OCI-LY1 (cell line): Measurements from ENCODE around the gene STAT4.

Source experiments
- H2AFZ ChIP-seq: fragments of 200-600 bp; sonication (generic), shearing (Covaris generic); 2 replicates; pipeline ENCODE4 v1.6.0; 2014; ENCODE audit warnings: antibody characterized with exemption, mild to moderate bottlenecking, low read length
- H3F3A ChIP-seq: fragments of 200-600 bp; sonication (generic), shearing (Covaris generic); 2 replicates; pipeline ENCODE4 v1.6.0; 2014; ENCODE audit warnings: mild to moderate bottlenecking, antibody characterized with exemption, low read length, moderate library complexity; ENCODE audit not compliant: insufficient read depth
- H3K27ac ChIP-seq: fragments of 200-600 bp; sonication (generic); 2 replicates; pipeline ENCODE4 v1.5.1; 2014; ENCODE audit warnings: low read length, mixed run types, mild to moderate bottlenecking, low read depth; ENCODE audit not compliant: poor library complexity, severe bottlenecking
- H3K27me3 ChIP-seq: fragments of 200-600 bp; sonication (generic); 2 replicates; pipeline ENCODE4 v1.6.0; 2014; ENCODE audit warnings: antibody characterized with exemption, mild to moderate bottlenecking, low read length, moderate library complexity; ENCODE audit not compliant: insufficient read depth
- H3K36me3 ChIP-seq: fragments of 200-600 bp; sonication (generic); 2 replicates; pipeline ENCODE4 v1.6.1; 2014; ENCODE audit warnings: mild to moderate bottlenecking, antibody characterized with exemption, low read length, moderate library complexity, mixed read lengths; ENCODE audit not compliant: insufficient read depth
- H3K4me1 ChIP-seq: fragments of 200-600 bp; sonication (generic); 2 replicates; pipeline ENCODE4 v1.5.1; 2014; ENCODE audit warnings: mild to moderate bottlenecking, low read length, moderate library complexity; ENCODE audit not compliant: insufficient read depth, severe bottlenecking
- H3K4me2 ChIP-seq: fragments of 200-600 bp; sonication (generic), shearing (Covaris generic); 2 replicates; pipeline ENCODE4 v1.6.1; 2014; ENCODE audit warnings: low read length
- H3K4me3 ChIP-seq: fragments of 200-600 bp; sonication (generic); 2 replicates; pipeline ENCODE4 v1.5.1; 2014; ENCODE audit warnings: low read length, low read depth, mild to moderate bottlenecking, mixed read lengths; ENCODE audit not compliant: poor library complexity, severe bottlenecking
- H3K79me2 ChIP-seq: fragments of 200-600 bp; shearing (Covaris generic); 2 replicates; pipeline ENCODE4 v1.6.1; 2016; ENCODE audit warnings: mixed run types, low read length, mixed read lengths; ENCODE audit not compliant: insufficient read depth
- H3K9ac ChIP-seq: fragments of 200-600 bp; sonication (generic), shearing (Covaris generic); 2 replicates; pipeline ENCODE4 v1.6.1; 2014; ENCODE audit warnings: mild to moderate bottlenecking, low read length, mixed read lengths
- H3K9me2 ChIP-seq: fragments of 200-600 bp; sonication (generic), shearing (Covaris generic); 2 replicates; pipeline ENCODE4 v1.6.1; 2014; ENCODE audit warnings: low read depth, mild to moderate bottlenecking, low read length, mixed read lengths
- H3K9me3 ChIP-seq: fragments of 200-600 bp; shearing (Covaris generic); 2 replicates; pipeline ENCODE4 v1.6.1; 2014; ENCODE audit warnings: low read length, mixed read lengths
- H4K20me1 ChIP-seq: fragments of 200-600 bp; sonication (generic), shearing (Covaris generic); 2 replicates; pipeline ENCODE4 v1.6.0; 2016; ENCODE audit warnings: mild to moderate bottlenecking, low read length; ENCODE audit not compliant: insufficient read depth
- EZH2 ChIP-seq: fragments of 200-600 bp; sonication (generic), shearing (Covaris generic); IDR thresholded peaks from 2 replicates; pipeline ENCODE4 v1.8.0; 2017; ENCODE audit warnings: borderline replicate concordance, mixed run types, mild to moderate bottlenecking, antibody characterized with exemption, low read length, moderate library complexity, mixed read lengths
- TF ChIP-seq, protein P1 (sequence below): fragments of 200-600 bp; sonication (generic), shearing (Covaris generic); IDR thresholded peaks from 2 replicates; pipeline ENCODE4 v1.5.1; 2017; ENCODE audit warnings: mild to moderate bottlenecking, antibody characterized with exemption, low read length, moderate library complexity, mixed read lengths

STAT4 gene

DNA sequence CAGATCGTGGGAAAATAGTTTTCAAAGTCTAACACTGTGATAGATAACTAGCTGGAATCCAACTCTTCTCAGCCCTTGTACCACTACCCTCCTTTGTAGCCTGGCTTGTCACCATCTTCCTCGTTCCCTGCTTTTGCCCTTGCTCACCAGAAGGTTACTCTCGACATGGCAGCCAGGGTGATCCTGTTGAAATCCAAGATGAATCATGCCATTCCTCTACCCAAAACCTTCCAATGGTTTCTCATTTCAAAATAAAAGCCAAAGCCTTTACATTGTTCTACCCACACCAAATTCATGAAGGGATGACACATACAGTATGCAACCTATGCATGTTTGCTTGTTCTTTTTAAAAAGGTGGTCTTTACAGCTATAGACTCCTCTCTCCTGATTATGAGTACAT, 45.7 kb downstream of the STAT4 start:
- no peaks in the 10 kb centered on the region for H3F3A ChIP-seq
- no peaks in the 10 kb centered on the region for H3K9me2 ChIP-seq
- no peaks in the 10 kb centered on the region for H3K4me1 ChIP-seq
- H3K4me2 ChIP-seq, result no peak overlapping the region
- no peak overlapping the region for H3K27ac ChIP-seq
- H3K4me3 ChIP-seq, result no peak overlapping the region
- no peaks in the 10 kb centered on the region for H3K36me3 ChIP-seq
- no peaks in the 10 kb centered on the region for H3K27me3 ChIP-seq
- H3K79me2 ChIP-seq, result no peaks in the 10 kb centered on the region
- no peak overlapping the region for H2AFZ ChIP-seq
- H3K9me3 ChIP-seq, result no peaks in the 10 kb centered on the region
- TF ChIP-seq, protein P1, sequence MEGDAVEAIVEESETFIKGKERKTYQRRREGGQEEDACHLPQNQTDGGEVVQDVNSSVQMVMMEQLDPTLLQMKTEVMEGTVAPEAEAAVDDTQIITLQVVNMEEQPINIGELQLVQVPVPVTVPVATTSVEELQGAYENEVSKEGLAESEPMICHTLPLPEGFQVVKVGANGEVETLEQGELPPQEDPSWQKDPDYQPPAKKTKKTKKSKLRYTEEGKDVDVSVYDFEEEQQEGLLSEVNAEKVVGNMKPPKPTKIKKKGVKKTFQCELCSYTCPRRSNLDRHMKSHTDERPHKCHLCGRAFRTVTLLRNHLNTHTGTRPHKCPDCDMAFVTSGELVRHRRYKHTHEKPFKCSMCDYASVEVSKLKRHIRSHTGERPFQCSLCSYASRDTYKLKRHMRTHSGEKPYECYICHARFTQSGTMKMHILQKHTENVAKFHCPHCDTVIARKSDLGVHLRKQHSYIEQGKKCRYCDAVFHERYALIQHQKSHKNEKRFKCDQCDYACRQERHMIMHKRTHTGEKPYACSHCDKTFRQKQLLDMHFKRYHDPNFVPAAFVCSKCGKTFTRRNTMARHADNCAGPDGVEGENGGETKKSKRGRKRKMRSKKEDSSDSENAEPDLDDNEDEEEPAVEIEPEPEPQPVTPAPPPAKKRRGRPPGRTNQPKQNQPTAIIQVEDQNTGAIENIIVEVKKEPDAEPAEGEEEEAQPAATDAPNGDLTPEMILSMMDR, result no peak
- TF ChIP-seq EZH2, result no peak
- no peak overlapping the region for H3K9ac ChIP-seq
- no peaks in the 10 kb centered on the region for H4K20me1 ChIP-seq

DNA sequence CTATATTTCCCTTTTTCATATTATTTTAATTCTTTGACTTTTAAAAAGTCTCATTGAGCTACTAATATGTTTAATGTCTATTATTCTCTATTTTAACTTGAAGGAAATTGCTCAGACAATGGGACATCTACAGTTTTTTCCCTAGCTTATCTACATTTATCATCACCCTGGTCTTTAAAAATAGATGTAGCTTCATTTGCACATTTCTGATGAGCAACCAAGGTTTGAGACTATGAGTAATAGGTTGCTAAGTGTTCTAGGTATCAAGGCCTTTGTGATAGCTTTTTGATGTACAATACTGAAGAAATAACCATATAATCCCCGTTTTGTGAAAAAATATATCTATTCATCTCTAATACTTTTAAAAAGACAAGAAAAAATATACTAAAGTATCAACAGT, 47.0 kb downstream of the STAT4 start:
- Histone ChIP-seq H3K9ac (no peak overlapping the region), H3K4me3 (no peak overlapping the region), H3K27ac (no peak overlapping the region), H3K4me2 (no peak overlapping the region), H3K4me1 (no peaks in the 10 kb centered on the region), H4K20me1 (no peaks in the 10 kb centered on the region), H3K9me3 (no peaks in the 10 kb centered on the region), H3K27me3 (no peaks in the 10 kb centered on the region), H3K79me2 (no peaks in the 10 kb centered on the region), H3K9me2 (no peaks in the 10 kb centered on the region), H3F3A (no peaks in the 10 kb centered on the region), H3K36me3 (no peaks in the 10 kb centered on the region), H2AFZ (no peak overlapping the region)
- TF ChIP-seq EZH2, result no peak
- TF ChIP-seq, protein P1, result no peak

DNA sequence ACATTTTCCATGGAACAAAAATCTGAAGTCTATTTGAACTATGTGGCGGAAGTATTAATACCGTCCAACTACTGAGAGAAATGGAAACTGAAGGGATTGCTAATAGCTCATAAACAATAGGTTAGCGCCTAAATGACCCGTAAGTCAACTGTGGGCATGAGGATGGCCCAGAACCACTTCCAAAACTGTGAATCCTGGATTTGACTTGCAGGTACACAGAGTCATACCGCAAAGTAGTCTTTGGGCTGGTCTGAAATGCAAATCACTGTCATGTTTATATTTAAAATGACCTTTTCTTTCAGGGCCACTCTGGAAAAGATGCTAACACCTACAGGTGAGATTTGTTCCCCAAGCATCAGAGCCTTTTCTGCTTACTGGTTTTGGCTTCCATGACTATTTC, 50.6 kb downstream of the STAT4 start:
- Histone ChIP-seq H3K27me3 (no peaks in the 10 kb centered on the region), H3K27ac (no peak overlapping the region), H3K9ac (no peak overlapping the region), H3K4me1 (no peaks in the 10 kb centered on the region), H2AFZ (no peak overlapping the region), H3K79me2 (no peaks in the 10 kb centered on the region), H3K9me2 (no peaks in the 10 kb centered on the region), H3F3A (no peaks in the 10 kb centered on the region), H3K36me3 (no peaks in the 10 kb centered on the region), H3K4me3 (no peak overlapping the region), H4K20me1 (no peaks in the 10 kb centered on the region), H3K4me2 (no peak overlapping the region), H3K9me3 (no peaks in the 10 kb centered on the region)
- no peak for TF ChIP-seq EZH2

DNA sequence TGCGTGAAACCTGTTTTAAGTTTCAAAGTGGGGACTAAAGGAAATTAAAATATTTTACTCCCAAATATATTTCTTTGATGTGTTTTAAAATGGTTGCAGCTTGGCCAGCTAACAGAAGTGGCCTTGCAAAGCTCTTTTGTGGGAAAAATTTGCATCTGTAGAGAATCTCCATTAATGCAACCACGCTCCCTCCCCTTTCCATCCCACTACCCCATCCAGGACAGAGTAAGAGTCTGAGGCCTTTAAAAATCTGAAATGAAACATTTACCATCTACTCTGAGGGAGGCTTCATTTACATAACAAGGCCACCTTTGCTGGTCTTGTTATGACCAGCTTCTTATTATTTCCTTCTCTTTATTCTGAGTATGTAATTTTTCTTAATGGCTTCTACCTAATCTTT, 63.5 kb downstream of the STAT4 start:
- no peak overlapping the region for H3K27ac ChIP-seq
- H3F3A ChIP-seq, result no peaks in the 10 kb centered on the region
- no peaks in the 10 kb centered on the region for H3K27me3 ChIP-seq
- no peak overlapping the region for H3K4me2 ChIP-seq
- no peak overlapping the region for H2AFZ ChIP-seq
- no peak overlapping the region for H3K9ac ChIP-seq
- no peaks in the 10 kb centered on the region for H3K9me2 ChIP-seq
- H3K79me2 ChIP-seq, result no peaks in the 10 kb centered on the region
- no peaks in the 10 kb centered on the region for H4K20me1 ChIP-seq
- TF ChIP-seq EZH2, result no peak
- TF ChIP-seq, protein P1, result no peak
- no peak overlapping the region for H3K4me3 ChIP-seq
- H3K9me3 ChIP-seq, result no peaks in the 10 kb centered on the region
- no peaks in the 10 kb centered on the region for H3K36me3 ChIP-seq
- H3K4me1 ChIP-seq, result no peaks in the 10 kb centered on the region
